IMR-90 (cell line): ENCODE results near the gene G6PC2. TPM values are rescaled to one million over a fixed set of nuclear protein-coding genes. Genes with fewer than 3 reads are reported as not detected.

Experiments
- ATAC-seq: fragments of 200-7000 bp; cut with Tn5 transposase; 2 replicates; pipeline ENCODE4 v1.9.1; 2020; ENCODE audit warnings: low read depth, mild to moderate bottlenecking, moderate library complexity
- BruUV-seq: library from RNA; stranded (reverse); fragments of 400-500 nt; replicated peaks from 2 replicates; lab custom pipeline; 2021; lab: Mats Ljungman, UMichigan
- CTCF ChIA-PET: fragments of 300-600 bp; formaldehyde crosslinking; extraction: SDS; loops from one replicate; lab custom pipeline; 2021; ENCODE audit warnings: antibody characterized with exemption; lab: Yijun Ruan, JAX
- POLR2A ChIA-PET: fragments of 300-600 bp; sonication (Branson Sonifier 250); formaldehyde crosslinking; loops from one replicate; lab custom pipeline; 2022; ENCODE audit warnings: antibody characterized with exemption; ENCODE audit not compliant: unreplicated experiment; lab: Charles Lee
- DNase-seq: peaks from one replicate; pipeline ENCODE4 v3.0.0; 2013
- H2AFZ ChIP-seq: replicated peaks from 2 replicates; pipeline ENCODE3; 2013; ENCODE audit warnings: low read length, mild to moderate bottlenecking; ENCODE audit not compliant: poor library complexity
- H2AK5ac ChIP-seq: 2 replicates; pipeline ENCODE4 v1.6.1; 2013; ENCODE audit warnings: low read depth, low read length, inconsistent platforms
- H2AK9ac ChIP-seq: replicated peaks from 2 replicates; pipeline ENCODE3; 2013; ENCODE audit warnings: mild to moderate bottlenecking, low read depth, low read length, moderate library complexity; ENCODE audit not compliant: poor library complexity
- H2BK120ac ChIP-seq: 2 replicates; pipeline ENCODE4 v1.6.1; 2013; ENCODE audit warnings: low read depth, low read length, inconsistent platforms
- H2BK15ac ChIP-seq: 3 replicates; pipeline ENCODE4 v1.6.1; 2013; ENCODE audit warnings: low read depth, low read length, inconsistent platforms
- H2BK20ac ChIP-seq: 2 replicates; pipeline ENCODE4 v1.6.1; 2013; ENCODE audit warnings: low read depth, mild to moderate bottlenecking, inconsistent platforms, low read length, moderate library complexity
- H2BK5ac ChIP-seq: 2 replicates; pipeline ENCODE4 v1.6.1; 2013; ENCODE audit warnings: mild to moderate bottlenecking, low read depth, low read length, inconsistent platforms; ENCODE audit not compliant: poor library complexity, severe bottlenecking
- H3K14ac ChIP-seq: replicated peaks from 2 replicates; pipeline ENCODE4 v1.6.1; 2013; ENCODE audit warnings: low read depth, low read length, inconsistent platforms
- H3K18ac ChIP-seq: 2 replicates; pipeline ENCODE4 v1.6.1; 2013; ENCODE audit warnings: low read depth, low read length, control low read depth
- H3K23ac ChIP-seq: 2 replicates; pipeline ENCODE4 v1.6.1; 2013; ENCODE audit warnings: low read depth, low read length, inconsistent platforms
- H3K27ac ChIP-seq: 2 replicates; pipeline ENCODE4 v1.5.1; 2013; ENCODE audit warnings: mild to moderate bottlenecking, control low read depth, low read length; ENCODE audit not compliant: insufficient read depth
- H3K27me3 ChIP-seq: 2 replicates; pipeline ENCODE4 v1.6.1; 2013; ENCODE audit warnings: low read length; ENCODE audit not compliant: control insufficient read depth, insufficient read depth
- H3K36me3 ChIP-seq: 2 replicates; pipeline ENCODE4 v1.6.1; 2013; ENCODE audit warnings: low read length, mixed read lengths; ENCODE audit not compliant: control insufficient read depth, insufficient read depth
- H3K4ac ChIP-seq: 2 replicates; pipeline ENCODE4 v1.6.1; 2013; ENCODE audit warnings: low read depth, low read length, inconsistent platforms
- H3K4me1 ChIP-seq: 2 replicates; pipeline ENCODE4 v1.6.1; 2013; ENCODE audit warnings: low read length, mixed read lengths; ENCODE audit not compliant: control insufficient read depth, insufficient read depth
- H3K4me2 ChIP-seq: 2 replicates; pipeline ENCODE4 v1.6.1; 2013; ENCODE audit warnings: low read depth, mild to moderate bottlenecking, control low read depth, low read length, moderate library complexity
- H3K4me3 ChIP-seq: 2 replicates; pipeline ENCODE4 v1.5.1; 2013; ENCODE audit warnings: low read depth, mild to moderate bottlenecking, control low read depth, low read length, moderate library complexity; ENCODE audit not compliant: insufficient read depth
- H3K56ac ChIP-seq: 2 replicates; pipeline ENCODE4 v1.6.1; 2013; ENCODE audit warnings: low read length, inconsistent platforms; ENCODE audit not compliant: insufficient read depth; ENCODE audit errors: extremely low read depth
- H3K79me1 ChIP-seq, 2 experiments: 2 replicates each; pipeline ENCODE4 v1.6.1; 2013; ENCODE audit warnings: low read length in 2 of 2, inconsistent platforms in 1 of 2, low read depth in 1 of 2
- H3K9ac ChIP-seq: 2 replicates; pipeline ENCODE4 v1.6.1; 2013; ENCODE audit warnings: low read depth, low read length, control low read depth
- H3K9me1 ChIP-seq: 2 replicates; pipeline ENCODE4 v1.6.1; 2013; ENCODE audit warnings: low read length, inconsistent platforms; ENCODE audit not compliant: insufficient read depth
- H3K9me3 ChIP-seq: 2 replicates; pipeline ENCODE4 v1.6.1; 2013; ENCODE audit warnings: low read length; ENCODE audit not compliant: control insufficient read depth, insufficient read depth
- H4K20me1 ChIP-seq: 2 replicates; pipeline ENCODE4 v1.6.1; 2013; ENCODE audit warnings: low read length, inconsistent platforms; ENCODE audit not compliant: insufficient read depth
- H4K5ac ChIP-seq: 2 replicates; pipeline ENCODE4 v1.6.1; 2013; ENCODE audit warnings: mild to moderate bottlenecking, low read depth, low read length, control low read depth
- H4K8ac ChIP-seq, 2 experiments: 2 replicates each; pipeline ENCODE4 v1.6.1; 2013; ENCODE audit warnings: low read depth in 2 of 2, low read length in 2 of 2, control low read depth in 1 of 2, inconsistent platforms in 1 of 2
- H4K91ac ChIP-seq: 2 replicates; pipeline ENCODE4 v1.6.1; 2013; ENCODE audit warnings: low read depth, low read length, inconsistent platforms; ENCODE audit not compliant: insufficient read depth
- MAZ ChIP-seq: IDR thresholded peaks from 2 replicates; pipeline ENCODE4 v1.6.1; 2012; ENCODE audit warnings: low read depth, mild to moderate bottlenecking, low read length, improper control_type of control experiment, moderate library complexity, borderline replicate concordance
- NFE2L2 ChIP-seq: fragments of 150-350 bp; IDR thresholded peaks from 2 replicates; pipeline ENCODE4 v1.6.1; 2016; ENCODE audit warnings: low read depth, mild to moderate bottlenecking, low read length
- POLR2A ChIP-seq: IDR thresholded peaks from 2 replicates; pipeline ENCODE4 v1.6.1; 2012; ENCODE audit warnings: mild to moderate bottlenecking, low read depth, low read length
- RFX5 ChIP-seq: IDR thresholded peaks from 2 replicates; pipeline ENCODE4 v1.8.0; 2012; ENCODE audit warnings: low read depth, mild to moderate bottlenecking, low read length, moderate library complexity
- WGBS, 2 experiments: methylation state at CpG; one replicate each; pipeline versions ENCODE4 v1.1.5 to v1.1.7; 2013; ENCODE audit warnings: missing lambda C conversion rate in 2 of 2; ENCODE audit not compliant: insufficient read length in 1 of 2; ENCODE audit errors: extremely low coverage in 2 of 2; 5-methylcytosine and 5-hydroxymethylcytosine counted together
- dilution Hi-C: fragments of 300-500 bp; cut with HindIII; formaldehyde crosslinking; loops from one replicate; pipeline ENCODE4 v1.14.3; 2018; ENCODE audit warnings: low sequenced_read_pairs; ENCODE audit not compliant: unreplicated experiment
- in situ Hi-C: fragments of 300-500 bp; cut with MboI; formaldehyde crosslinking; loops from 3 replicates; pipeline ENCODE4 v1.14.3; 2019; ENCODE audit warnings: low sequenced_read_pairs, inconsistent platforms, mixed read lengths
- intact Hi-C: fragments of 100-400 bp; cut with micrococcal nuclease; formaldehyde crosslinking; loops from 2 replicates; pipeline ENCODE4 v1.10.0; 2022
- polyA plus RNA-seq, 3 experiments: library from polyadenylated mRNA; depleted of rRNA; stranded (reverse); fragments of >200 nt; gene quantifications; 2 replicates each; pipeline ENCODE4 v1.2.3, GENCODE V29; 2012; ENCODE audit warnings: low replicate concordance in 1 of 3
- total RNA-seq: library from RNA; depleted of rRNA; stranded (reverse); fragments of >200 nt; gene quantifications from 2 replicates; pipeline ENCODE4 v1.2.3, GENCODE V29; 2012; rRNA removed

The G6PC2 gene
- total and polyA plus RNA-seq, 2 of the 4 experiments (the other 2 are of a cell fraction) = not detected

- no peak overlapping the region for H2AK5ac ChIP-seq
- H2AFZ ChIP-seq = no peak overlapping the region
- intact Hi-C loops (no loop called here), dilution Hi-C loops (no loop called here), in situ Hi-C loops (no loop called here)
- no TSS peak for BruUV-seq
- no peak overlapping the region for H3K4ac ChIP-seq
- no peak overlapping the region for H3K14ac ChIP-seq
- CTCF ChIA-PET = no interaction called here
- H3K9me1 ChIP-seq = no peaks in the 10 kb centered on the region
- no peak overlapping the region for H3K4me3 ChIP-seq
- no peaks in the 10 kb centered on the region for H3K9me3 ChIP-seq
- H4K5ac ChIP-seq = no peak overlapping the region
- no peak overlapping the region for H2BK120ac ChIP-seq
- POLR2A ChIA-PET = no interaction called here
- no peak for DNase-seq
- no peaks in the 10 kb centered on the region for H3K4me1 ChIP-seq
- no peak overlapping the region for H3K23ac ChIP-seq
- H3K36me3 ChIP-seq = no peaks in the 10 kb centered on the region
- no peak overlapping the region for H3K18ac ChIP-seq
- no peaks in the 10 kb centered on the region for H4K20me1 ChIP-seq
- H2BK5ac ChIP-seq = no peak overlapping the region
- no peak overlapping the region for H2BK15ac ChIP-seq
- no peak for ATAC-seq
- no peak overlapping the region for H3K27ac ChIP-seq
- H4K91ac ChIP-seq = no peak overlapping the region
- no peak overlapping the region for H3K4me2 ChIP-seq
- no peak overlapping the region for H4K8ac ChIP-seq
- TF ChIP-seq NFE2L2 (no peak), RFX5 (no peak), MAZ (no peak), POLR2A (no peak)
- H3K27me3 ChIP-seq = no peaks in the 10 kb centered on the region
- no peak overlapping the region for H2BK20ac ChIP-seq
- H3K56ac ChIP-seq = no peak overlapping the region
- no CpG with 5 or more reads among the region's 2 CpGs for WGBS, 2 experiments
- H2AK9ac ChIP-seq = no peak overlapping the region
- H3K79me1 ChIP-seq = no peaks in the 10 kb centered on the region
- no peak overlapping the region for H3K9ac ChIP-seq
These were observed 55.3 kb downstream of the G6PC2 start for GRCh38 chr2:168956392-168956791.

Other genes with a start within 250 kb of the G6PC2 start
- under 0.01 and 0.18 TPM in 2 replicates for gene NOSTRIN, start 98.7 kb upstream of the G6PC2 start, total RNA-seq
- 0.15 TPM in 1 of 2 replicates, not detected in the other for gene NOSTRIN, start 98.7 kb upstream of the G6PC2 start, polyA plus RNA-seq (2012; rRNA removed)
- 2.0 and 5.6 TPM in 2 replicates for gene SPC25, start 10.9 kb upstream of the G6PC2 start, total RNA-seq
- 5.8 and 7.1 TPM in 2 replicates for gene SPC25, start 10.9 kb upstream of the G6PC2 start, polyA plus RNA-seq (2012; rRNA removed)
- not detected in 2 replicates for gene ABCB11, start 130.0 kb downstream of the G6PC2 start, total RNA-seq
- gene ABCB11, start 130.0 kb downstream of the G6PC2 start, polyA plus RNA-seq (2012; rRNA removed) = not detected in 2 replicates
- not detected in 2 replicates for gene DHRS9, start 168.3 kb downstream of the G6PC2 start, total RNA-seq
- not detected in 2 replicates for gene DHRS9, start 168.3 kb downstream of the G6PC2 start, polyA plus RNA-seq (2012; rRNA removed)